Activated CD8-positive, alpha-beta memory T cell treated with anti-CD3 and anti-CD28 coated beads, Interleukin-2, amount 50 U/mL, for 48 hours (primary cell): Measurements from ENCODE around the gene ELOVL7.

Source experiments
- DNase-seq: peaks from one replicate; pipeline ENCODE4 v3.0.0-alpha.2; 2020

Gene ELOVL7

GRCh38 chr5:60710362-60710761 is 133.7 kb downstream of the ELOVL7 start:
- DNase-seq: no peak

DNA sequence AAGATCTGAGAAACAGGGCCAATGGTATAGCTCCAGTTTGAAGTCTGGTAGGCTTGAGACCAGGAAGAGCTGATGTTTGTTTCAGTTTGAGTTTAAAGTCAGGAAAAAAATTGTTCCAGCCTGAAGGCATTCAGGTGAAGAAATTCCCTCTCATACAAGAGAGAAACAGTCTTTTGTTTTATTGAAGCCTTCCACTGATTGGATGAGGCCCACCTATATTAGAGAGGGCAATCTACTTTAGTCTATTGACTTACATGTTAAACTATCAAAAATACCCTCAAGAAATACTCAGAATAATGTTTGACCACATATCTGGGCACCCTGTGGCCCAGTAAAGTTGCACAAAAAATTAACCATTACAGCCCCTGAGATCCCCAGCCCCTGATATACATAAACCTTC is 138.9 kb downstream of the ELOVL7 start:
- no peak for DNase-seq

DNA sequence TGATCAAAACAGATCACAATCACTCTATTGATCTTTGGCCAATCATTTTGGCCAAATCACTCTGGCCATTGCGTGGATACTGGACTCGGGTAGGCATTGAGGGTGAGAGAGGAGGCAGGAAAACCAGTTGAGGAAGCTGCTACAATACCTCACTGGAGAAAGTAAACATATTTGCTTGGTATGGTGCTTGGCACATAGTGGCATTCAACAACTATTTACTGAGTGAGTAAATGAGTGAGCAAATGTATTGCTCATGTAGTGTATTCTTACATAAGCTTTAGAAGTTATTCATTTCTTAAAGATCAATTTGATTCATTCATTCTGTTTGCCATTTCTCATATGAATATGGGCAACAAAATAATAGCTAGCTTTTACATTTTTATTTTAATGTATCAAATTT is 140.1 kb downstream of the ELOVL7 start:
- DNase-seq: no peak
